ENCODE measurements around the gene GPRC5D. TPM values are rescaled to one million over a fixed set of nuclear protein-coding genes. Genes with fewer than 3 reads are reported as not detected.

GPRC5D gene
- total and polyA plus RNA-seq, 2 donors (not counting 1 experiment from before 2014, with no cell fraction given), result 0.35 TPM; not detected in 1

DNA sequence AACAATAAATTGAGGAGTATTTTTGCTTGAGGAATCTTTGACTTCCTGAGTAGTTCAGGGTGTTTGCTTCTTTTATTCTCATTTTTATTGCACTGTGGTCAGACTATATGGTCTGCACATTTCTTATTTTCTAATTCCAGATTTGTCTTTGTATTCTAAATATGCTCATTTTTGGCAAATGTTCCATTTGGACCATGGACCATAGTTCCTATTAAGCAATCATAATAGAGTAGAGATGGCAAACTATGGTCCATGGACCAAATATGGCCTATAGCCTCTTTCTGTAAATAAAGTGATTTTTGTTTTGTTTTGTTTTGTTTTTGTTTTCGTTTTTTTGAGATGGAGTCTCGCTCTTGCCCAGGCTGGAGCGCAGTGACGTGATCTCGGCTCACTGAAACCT is 58.5 kb downstream of the GPRC5D start:
- no peaks in the 10 kb centered on the region for H3K27me3 ChIP-seq (ENCODE audit: control insufficient read depth, insufficient read depth, low read length)
- no peak overlapping the region for H3K4me3 ChIP-seq (replicated peaks in 1 of 4; ENCODE audit: control extremely low read depth in 1 of 4, insufficient read depth in 1 of 4, low read depth in 3 of 4, low read length in 4 of 4)
- H3K4me2 ChIP-seq (ENCODE audit: extremely low read depth, insufficient read depth, low read length), result peak overlapping the region; percentile 11
- no peak overlapping the region for H3K27ac ChIP-seq (ENCODE audit: insufficient read depth, low read length)
- peaks cover 29% of the 10 kb centered on the region for H3K79me2 ChIP-seq (ENCODE audit: control insufficient read depth, insufficient read depth, low read length)
- no peak overlapping the region for H2AFZ ChIP-seq (ENCODE audit: low read length)
- no peak for DNase-seq (ENCODE audit: low read depth in 2 of 2)
- H3K4me1 ChIP-seq (ENCODE audit: control insufficient read depth, extremely low read depth, insufficient read depth, low read length), result peaks cover 9% of the 10 kb centered on the region
- no peaks in the 10 kb centered on the region for H3K36me3 ChIP-seq (ENCODE audit: control insufficient read depth, insufficient read depth, low read length)
- no peak overlapping the region for H3K9ac ChIP-seq (ENCODE audit: insufficient read depth, low read length)
- no peaks in the 10 kb centered on the region for H4K20me1 ChIP-seq (ENCODE audit: control insufficient read depth, extremely low read depth, insufficient read depth, low read length)
- no peak for TF ChIP-seq EZH2 (IDR thresholded peaks at IDR 0.05; ENCODE audit: low read length, missing control alignments)
- TF ChIP-seq CTCF (conservative IDR thresholded peaks at IDR 0.05 in 1 of 2, IDR thresholded peaks at IDR 0.05 in 1 of 2; ENCODE audit: low read depth in 1 of 2, low read length in 2 of 2), result no peak
- H3K9me3 ChIP-seq (ENCODE audit: control insufficient read depth, insufficient read depth, low read depth, low read length), result no peaks in the 10 kb centered on the region

DNA sequence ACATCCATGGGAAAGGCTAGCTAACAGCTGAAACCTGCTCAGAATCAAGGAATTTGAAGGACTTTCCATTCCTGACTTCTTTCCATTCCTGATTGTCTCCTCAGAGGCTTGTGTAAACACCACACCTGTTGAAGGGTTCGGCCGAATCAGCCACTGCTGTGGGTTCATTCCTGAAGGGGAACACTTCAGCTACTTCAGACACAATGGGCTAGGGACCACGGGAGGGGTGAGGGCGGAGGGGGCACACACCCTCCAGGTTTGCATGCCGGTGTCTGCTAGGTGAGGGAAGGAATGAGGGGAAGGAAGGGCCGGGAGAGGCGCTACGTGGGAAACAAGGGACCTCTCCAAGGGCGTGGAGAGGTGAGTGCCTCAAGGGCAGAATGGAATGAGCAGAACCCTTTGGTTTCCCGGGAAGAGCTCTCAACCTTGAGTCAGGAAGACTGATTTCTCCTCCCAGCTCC is 59.3 kb downstream of the GPRC5D start:
- Histone ChIP-seq H3K27ac (ENCODE audit: insufficient read depth, low read length) (no peak overlapping the region), H2AFZ (ENCODE audit: low read length) (no peak overlapping the region), H3K9ac (ENCODE audit: insufficient read depth, low read length) (no peak overlapping the region), H3K4me1 (ENCODE audit: control insufficient read depth, extremely low read depth, insufficient read depth, low read length) (peaks cover 8% of the 10 kb centered on the region), H3K4me3 (replicated peaks in 1 of 4; ENCODE audit: control extremely low read depth in 1 of 4, insufficient read depth in 1 of 4, low read depth in 3 of 4, low read length in 4 of 4) (peak overlapping the region in 3 of 4 experiments; percentile 7 to 35 (median 33)), H3K9me3 (ENCODE audit: control insufficient read depth, insufficient read depth, low read depth, low read length) (no peaks in the 10 kb centered on the region), H3K4me2 (ENCODE audit: extremely low read depth, insufficient read depth, low read length) (peak overlapping the region; percentile 72), H3K36me3 (ENCODE audit: control insufficient read depth, insufficient read depth, low read length) (no peaks in the 10 kb centered on the region), H4K20me1 (ENCODE audit: control insufficient read depth, extremely low read depth, insufficient read depth, low read length) (no peaks in the 10 kb centered on the region), H3K27me3 (ENCODE audit: control insufficient read depth, insufficient read depth, low read length) (no peaks in the 10 kb centered on the region), H3K79me2 (ENCODE audit: control insufficient read depth, insufficient read depth, low read length) (peaks cover 24% of the 10 kb centered on the region)
- TF ChIP-seq EZH2 (IDR thresholded peaks at IDR 0.05; ENCODE audit: low read length, missing control alignments) (no peak), CTCF (conservative IDR thresholded peaks at IDR 0.05 in 1 of 2, IDR thresholded peaks at IDR 0.05 in 1 of 2; ENCODE audit: low read depth in 1 of 2, low read length in 2 of 2) (no peak)
- DNase-seq (ENCODE audit: low read depth in 2 of 2), result no peak

DNA sequence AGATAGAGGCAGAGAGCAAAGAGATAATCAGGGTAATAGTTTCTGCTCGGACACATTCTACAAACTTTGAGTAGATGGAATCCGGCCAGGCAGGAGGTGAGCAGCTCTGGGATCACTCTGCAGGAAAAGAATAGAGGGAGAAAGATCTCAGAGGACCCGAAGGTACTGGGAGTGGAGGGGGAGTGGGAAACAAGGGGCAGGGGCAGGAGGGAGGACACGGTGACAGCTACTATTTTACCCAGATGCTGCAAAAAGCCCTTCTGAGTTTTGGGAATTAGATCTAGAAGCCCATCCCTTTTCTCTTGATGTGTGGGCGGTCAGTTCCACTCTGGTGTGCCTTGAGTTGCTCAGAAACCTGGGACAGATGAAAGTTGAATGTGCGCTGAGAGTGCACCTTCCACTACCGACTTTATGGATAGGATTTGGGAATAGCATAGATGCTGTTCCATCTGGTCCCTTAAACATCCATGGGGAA is 60.1 kb downstream of the GPRC5D start:
- H3K27me3 ChIP-seq (ENCODE audit: control insufficient read depth, insufficient read depth, low read length), result no peaks in the 10 kb centered on the region
- H3K9ac ChIP-seq (ENCODE audit: insufficient read depth, low read length), result peak overlapping the region; percentile 63
- H4K20me1 ChIP-seq (ENCODE audit: control insufficient read depth, extremely low read depth, insufficient read depth, low read length), result no peaks in the 10 kb centered on the region
- H3K4me3 ChIP-seq (replicated peaks in 1 of 4; ENCODE audit: control extremely low read depth in 1 of 4, insufficient read depth in 1 of 4, low read depth in 3 of 4, low read length in 4 of 4), result peak overlapping the region; percentile 40 to 71 (median 52)
- H3K9me3 ChIP-seq (ENCODE audit: control insufficient read depth, insufficient read depth, low read depth, low read length), result no peaks in the 10 kb centered on the region
- no peak for DNase-seq (ENCODE audit: low read depth in 2 of 2)
- no peaks in the 10 kb centered on the region for H3K36me3 ChIP-seq (ENCODE audit: control insufficient read depth, insufficient read depth, low read length)
- peak overlapping the region; percentile 72 for H3K4me2 ChIP-seq (ENCODE audit: extremely low read depth, insufficient read depth, low read length)
- peaks cover 8% of the 10 kb centered on the region for H3K4me1 ChIP-seq (ENCODE audit: control insufficient read depth, extremely low read depth, insufficient read depth, low read length)
- peaks cover 20% of the 10 kb centered on the region for H3K79me2 ChIP-seq (ENCODE audit: control insufficient read depth, insufficient read depth, low read length)
- H3K27ac ChIP-seq (ENCODE audit: insufficient read depth, low read length), result peak overlapping the region; percentile 97
- no peak overlapping the region for H2AFZ ChIP-seq (ENCODE audit: low read length)
- TF ChIP-seq CTCF (conservative IDR thresholded peaks at IDR 0.05 in 1 of 2, IDR thresholded peaks at IDR 0.05 in 1 of 2; ENCODE audit: low read depth in 1 of 2, low read length in 2 of 2), result no peak
- TF ChIP-seq EZH2 (IDR thresholded peaks at IDR 0.05; ENCODE audit: low read length, missing control alignments), result no peak

All from fibroblast of lung (primary cell).